ES-I3 (cell line): ENCODE data around the gene RARRES1.
A peak's percentile ranks its signal among the peaks of the same experiment; 100 is the strongest.

ENCODE experiments used
- H3K36me3 ChIP-seq: 2 replicates; pipeline ENCODE4 v1.6.1; 2013; ENCODE audit warnings: mild to moderate bottlenecking, low read length, control low read depth, moderate library complexity; ENCODE audit not compliant: insufficient read depth
- H3K4me1 ChIP-seq: 2 replicates; pipeline ENCODE4 v1.6.1; 2013; ENCODE audit warnings: mild to moderate bottlenecking, control low read depth, low read length; ENCODE audit not compliant: insufficient read depth
- H3K9ac ChIP-seq: 2 replicates; pipeline ENCODE4 v1.6.1; 2013; ENCODE audit warnings: low read depth, mild to moderate bottlenecking, low read length, moderate library complexity
- H3K9me3 ChIP-seq: 2 replicates; pipeline ENCODE4 v1.6.1; 2013; ENCODE audit warnings: mild to moderate bottlenecking, low read length, moderate library complexity; ENCODE audit not compliant: control insufficient read depth, insufficient read depth

Gene RARRES1

DNA sequence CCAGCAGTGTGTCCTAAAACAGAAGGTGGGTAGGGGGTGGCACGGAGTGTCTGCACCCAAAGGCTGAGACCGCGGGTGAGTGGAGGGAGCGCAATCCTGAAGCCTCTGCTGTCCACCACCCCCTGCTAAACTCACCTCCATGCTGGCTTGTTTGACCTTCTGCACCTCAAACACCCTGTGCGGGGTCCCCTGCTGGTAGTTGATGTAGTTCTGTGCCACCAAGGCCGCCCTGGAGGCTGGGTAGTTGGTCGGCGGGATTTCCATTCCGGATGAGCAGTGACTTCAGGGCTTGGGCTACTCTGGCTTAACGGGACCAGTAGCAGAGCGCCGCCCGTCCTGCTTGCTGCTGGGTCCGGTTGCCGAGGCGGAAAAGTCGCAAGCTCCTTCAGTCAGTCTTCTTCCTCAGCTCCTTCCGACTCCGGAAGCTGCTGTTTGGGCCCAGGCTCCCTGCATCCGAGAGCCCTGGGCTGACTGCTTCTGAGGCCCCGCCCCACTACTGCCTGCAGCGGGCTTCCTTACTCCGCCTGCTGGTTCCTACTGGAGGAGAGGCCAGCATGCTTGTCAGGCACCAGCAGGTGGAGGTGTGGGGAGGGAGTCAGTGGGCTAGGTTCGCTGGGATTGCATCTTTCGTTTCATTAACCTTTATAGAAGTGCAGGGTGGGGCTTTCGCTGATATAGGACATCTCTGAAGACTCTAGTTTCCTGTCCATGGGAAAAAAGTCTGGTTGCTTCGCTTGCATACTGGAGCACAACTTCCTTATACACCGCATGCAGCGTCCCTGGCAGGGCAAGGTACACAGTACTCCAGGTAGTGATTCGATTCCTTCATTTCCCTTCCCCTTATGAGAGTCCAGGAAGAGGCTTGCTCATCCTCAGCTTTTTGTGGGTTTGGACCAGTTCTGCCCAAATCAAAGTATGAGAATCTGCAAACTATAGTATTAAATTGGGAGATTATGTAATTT is 59.8 kb downstream of the RARRES1 start, which contains the start of gene LXN:
Gene LXN (minus strand): TSS at position 434 of the 962 bp plus-strand sequence. CDS start 170 bp downstream, at position 264.
- peak within 1 kb of the TSS; percentile 55 for H3K9ac ChIP-seq
- no peaks in the 10 kb centered on the region for H3K9me3 ChIP-seq
- no peaks in the 10 kb centered on the region for H3K4me1 ChIP-seq
- no peaks in the 10 kb centered on the region for H3K36me3 ChIP-seq

DNA sequence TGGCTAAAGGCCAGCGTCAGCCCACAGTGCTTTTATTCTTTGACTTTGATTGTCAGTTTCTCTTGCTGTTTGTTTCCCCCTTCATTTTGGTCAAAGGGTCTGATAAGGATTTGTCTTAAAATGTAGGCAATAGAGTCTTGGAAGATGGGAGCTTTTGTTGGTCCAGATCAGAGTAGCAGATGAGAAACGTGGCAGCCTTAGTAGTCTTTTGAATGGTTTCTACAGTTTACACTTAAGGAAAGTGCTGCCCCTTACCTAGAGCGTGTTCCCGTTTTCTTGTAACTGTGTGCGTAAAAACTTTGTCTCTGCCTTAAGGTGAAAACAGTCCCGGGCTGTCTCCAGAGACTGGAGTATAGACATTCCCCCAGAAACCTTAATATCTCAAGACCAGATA is 60.4 kb downstream of the RARRES1 start:
- peak overlapping the region; percentile 55 for H3K9ac ChIP-seq
- H3K9me3 ChIP-seq = no peaks in the 10 kb centered on the region
- no peaks in the 10 kb centered on the region for H3K4me1 ChIP-seq
- no peaks in the 10 kb centered on the region for H3K36me3 ChIP-seq

DNA sequence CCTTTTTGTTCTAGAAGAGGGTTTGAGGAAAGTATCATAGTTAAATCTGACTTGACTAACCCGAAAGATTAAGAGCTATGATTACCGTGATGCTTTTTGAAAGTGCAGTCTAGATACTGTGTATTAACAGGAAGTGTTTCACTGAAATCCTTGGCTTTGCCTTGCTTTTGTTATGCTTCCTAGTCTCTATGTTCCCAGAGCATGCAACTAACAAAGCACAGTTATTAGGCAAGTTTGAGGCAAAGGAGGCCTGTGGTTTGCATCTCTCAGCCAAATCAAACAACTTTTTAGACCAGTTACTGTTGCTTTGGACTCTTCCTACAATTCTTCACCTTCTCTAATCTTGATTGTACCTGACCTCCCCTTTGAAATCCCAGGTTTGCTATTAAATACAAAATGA is 63.8 kb downstream of the RARRES1 start:
- Histone ChIP-seq H3K36me3 (no peaks in the 10 kb centered on the region), H3K9ac (no peak overlapping the region), H3K4me1 (no peaks in the 10 kb centered on the region), H3K9me3 (no peaks in the 10 kb centered on the region)

DNA sequence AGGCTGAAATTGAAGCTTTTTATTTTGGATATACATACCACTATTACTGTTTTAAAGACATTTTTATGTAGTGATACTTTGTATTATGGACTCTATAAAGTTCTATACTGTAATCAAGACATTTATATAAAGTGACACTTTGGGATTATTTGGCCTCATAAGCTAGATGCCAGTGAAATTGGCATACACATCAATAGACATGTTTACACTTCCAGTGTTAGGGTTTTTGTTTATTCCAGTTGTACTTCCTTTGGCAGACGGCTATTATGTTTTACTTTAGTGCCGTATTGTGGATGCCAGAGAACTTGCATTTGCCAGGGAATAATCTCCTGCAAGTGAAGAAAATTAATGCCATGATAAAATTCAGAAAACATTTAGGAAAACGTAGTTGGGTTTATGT is 65.8 kb downstream of the RARRES1 start:
- Histone ChIP-seq H3K9ac (no peak overlapping the region), H3K4me1 (no peaks in the 10 kb centered on the region), H3K36me3 (peaks cover 5% of the 10 kb centered on the region; the same call in 1 of the 2 replicates), H3K9me3 (no peaks in the 10 kb centered on the region)

DNA sequence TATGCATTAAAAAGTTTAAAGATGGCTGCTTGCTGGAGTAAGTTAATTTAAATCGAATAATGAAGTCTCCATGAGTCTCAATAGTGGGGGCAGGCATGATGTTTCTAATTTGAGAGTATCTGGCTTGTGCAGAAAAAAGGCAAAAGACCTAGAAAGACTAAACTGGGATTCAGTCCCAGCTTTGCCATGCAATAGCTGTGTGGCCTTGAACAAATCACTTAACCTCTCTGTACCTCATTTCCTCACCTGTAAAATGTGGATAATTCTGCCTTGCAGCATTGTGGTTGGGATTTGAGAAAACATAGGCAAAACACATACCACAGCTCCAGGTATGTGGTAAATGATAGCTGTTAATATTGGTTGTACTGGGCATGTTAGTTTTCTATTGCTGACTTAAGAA is 68.4 kb downstream of the RARRES1 start:
- Histone ChIP-seq H3K4me1 (no peaks in the 10 kb centered on the region), H3K9me3 (no peaks in the 10 kb centered on the region), H3K36me3 (peaks cover 11% of the 10 kb centered on the region), H3K9ac (no peak overlapping the region)

DNA sequence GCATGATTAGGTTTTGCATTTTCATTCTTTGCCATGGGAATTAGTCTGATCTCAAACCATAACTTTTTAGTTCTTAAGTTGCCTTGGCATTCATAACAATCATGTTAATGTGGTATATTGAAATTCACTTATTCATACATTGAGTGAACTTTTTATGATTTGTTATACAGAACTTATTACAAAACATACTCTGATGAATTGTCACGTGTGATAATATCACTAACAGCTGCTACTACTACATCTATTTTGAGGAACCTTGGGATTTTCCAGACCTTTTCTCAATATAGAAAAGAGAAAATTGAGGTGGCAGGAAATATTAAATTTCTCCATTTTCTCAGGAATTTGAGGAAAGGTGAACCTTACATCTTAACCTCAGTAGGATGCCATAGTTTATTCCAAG is 69.0 kb downstream of the RARRES1 start:
- Histone ChIP-seq H3K4me1 (no peaks in the 10 kb centered on the region), H3K36me3 (peaks cover 13% of the 10 kb centered on the region), H3K9me3 (no peaks in the 10 kb centered on the region), H3K9ac (no peak overlapping the region)

DNA sequence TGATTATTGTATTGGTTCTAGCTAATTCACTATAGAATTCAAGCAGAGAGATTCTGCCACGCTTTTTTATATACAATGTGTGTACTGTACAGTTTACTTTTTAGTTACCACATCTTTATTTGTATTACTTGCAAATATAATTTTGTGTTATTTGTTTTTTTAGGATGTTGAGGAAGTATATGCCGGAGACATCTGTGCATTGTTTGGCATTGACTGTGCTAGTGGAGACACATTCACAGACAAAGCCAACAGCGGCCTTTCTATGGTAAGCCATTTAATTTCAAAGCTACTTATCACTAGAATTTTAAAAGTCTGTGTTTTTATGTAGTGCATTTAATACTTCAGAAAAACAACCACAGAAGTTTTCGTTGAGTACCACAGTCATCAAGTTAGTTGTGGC is 71.5 kb downstream of the RARRES1 start:
- Histone ChIP-seq H3K9me3 (no peaks in the 10 kb centered on the region), H3K4me1 (no peaks in the 10 kb centered on the region), H3K36me3 (peaks cover 17% of the 10 kb centered on the region), H3K9ac (no peak overlapping the region)

DNA sequence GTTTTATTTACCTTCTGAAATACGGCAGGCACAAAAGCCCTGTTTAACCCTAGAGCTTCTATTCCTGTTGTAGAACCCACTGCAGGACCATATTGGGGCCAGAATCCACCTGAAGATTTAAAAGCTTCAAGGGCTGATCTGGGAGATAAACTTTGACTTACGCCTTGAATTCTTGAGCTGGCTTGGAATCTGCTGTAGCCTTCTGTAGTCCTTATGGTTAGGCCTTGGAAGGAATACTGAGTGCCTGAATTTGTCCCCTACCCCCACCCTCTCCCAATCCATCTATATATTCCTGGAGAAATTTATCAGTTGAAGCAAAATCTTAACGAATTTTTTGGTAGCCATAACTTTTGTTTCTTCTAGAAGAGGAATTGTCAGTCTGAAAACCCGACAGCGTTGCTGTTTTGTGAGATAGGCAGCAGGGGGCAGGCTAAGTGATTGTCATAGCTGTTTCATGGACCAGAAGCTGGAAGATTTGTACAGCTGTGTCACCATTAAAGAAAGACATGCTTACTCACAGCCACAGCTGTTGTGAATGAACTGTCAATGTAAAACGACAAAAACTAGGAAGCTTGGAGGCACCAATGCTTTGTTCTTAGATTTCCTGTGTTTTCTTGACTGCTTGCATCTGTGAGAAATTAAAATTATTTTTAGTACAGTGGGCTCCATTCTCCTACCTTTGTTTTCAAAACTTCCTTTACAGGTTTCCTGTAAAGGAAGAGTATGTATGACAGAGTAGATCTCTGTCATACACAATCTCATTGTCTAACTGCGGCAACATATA is 72.6 kb downstream of the RARRES1 start:
- H3K9ac ChIP-seq = no peak overlapping the region
- no peaks in the 10 kb centered on the region for H3K9me3 ChIP-seq
- no peaks in the 10 kb centered on the region for H3K4me1 ChIP-seq
- H3K36me3 ChIP-seq = peaks cover 17% of the 10 kb centered on the region

DNA sequence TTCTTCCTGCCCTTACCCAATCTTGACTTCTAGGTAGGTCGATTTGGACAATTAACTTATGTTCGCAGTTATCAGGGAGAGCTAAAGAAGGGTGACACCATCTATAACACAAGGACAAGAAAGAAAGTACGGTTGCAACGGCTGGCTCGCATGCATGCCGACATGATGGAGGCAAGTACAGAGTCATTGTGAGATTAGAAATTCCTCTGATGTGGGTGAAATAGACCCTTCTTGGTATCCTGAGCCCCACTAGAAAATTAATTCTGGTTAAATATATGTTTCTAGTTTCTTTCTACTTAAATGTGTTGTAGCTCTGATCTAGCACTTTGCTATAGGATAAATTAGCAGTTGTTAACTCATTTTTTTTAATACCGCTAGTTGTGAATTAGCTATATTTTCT is 73.4 kb downstream of the RARRES1 start:
- Histone ChIP-seq H3K36me3 (peaks cover 17% of the 10 kb centered on the region), H3K4me1 (no peaks in the 10 kb centered on the region), H3K9me3 (no peaks in the 10 kb centered on the region), H3K9ac (no peak overlapping the region)

DNA sequence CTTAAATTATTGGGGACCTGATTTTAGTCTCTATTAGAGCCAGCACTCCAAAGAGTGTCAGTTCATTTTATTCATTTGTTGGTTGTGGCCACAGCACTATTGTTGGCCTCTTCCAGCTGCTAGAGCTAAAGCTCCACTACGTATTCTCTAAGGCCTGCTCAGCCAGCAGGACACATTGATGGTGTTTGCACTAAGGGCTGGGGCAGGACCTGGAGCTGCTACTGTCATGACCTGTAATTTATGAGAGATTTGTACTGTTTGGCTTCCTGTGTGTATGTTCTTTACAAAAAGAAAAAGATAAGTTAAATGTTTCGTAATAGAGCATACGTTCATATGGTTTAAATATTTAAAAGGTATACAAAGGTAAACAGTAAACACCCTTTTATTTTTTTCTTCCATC is 79.8 kb downstream of the RARRES1 start:
- Histone ChIP-seq H3K9ac (no peak overlapping the region), H3K9me3 (no peaks in the 10 kb centered on the region), H3K36me3 (peaks cover 6% of the 10 kb centered on the region), H3K4me1 (no peaks in the 10 kb centered on the region)

DNA sequence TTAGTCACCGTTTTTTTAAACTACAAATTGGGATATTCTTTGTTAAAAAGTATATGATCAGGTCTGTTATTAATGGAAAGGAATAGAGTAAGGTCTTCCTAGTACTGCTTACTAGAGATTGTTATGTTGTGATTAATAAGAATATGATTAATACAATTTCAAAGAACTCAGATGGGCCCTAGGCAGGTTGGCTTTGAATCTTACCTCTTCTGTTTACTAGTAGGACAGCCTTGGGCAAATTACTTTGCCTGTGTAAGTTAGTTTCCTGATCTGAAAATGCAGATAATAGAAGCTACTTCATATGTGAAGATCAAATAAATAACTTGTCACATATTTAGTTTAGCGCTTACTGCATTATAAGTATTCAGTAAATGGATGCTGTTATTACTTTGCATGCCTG is 81.1 kb downstream of the RARRES1 start:
- no peaks in the 10 kb centered on the region for H3K9me3 ChIP-seq
- H3K36me3 ChIP-seq = peaks cover 5% of the 10 kb centered on the region
- no peak overlapping the region for H3K9ac ChIP-seq
- H3K4me1 ChIP-seq = no peaks in the 10 kb centered on the region

DNA sequence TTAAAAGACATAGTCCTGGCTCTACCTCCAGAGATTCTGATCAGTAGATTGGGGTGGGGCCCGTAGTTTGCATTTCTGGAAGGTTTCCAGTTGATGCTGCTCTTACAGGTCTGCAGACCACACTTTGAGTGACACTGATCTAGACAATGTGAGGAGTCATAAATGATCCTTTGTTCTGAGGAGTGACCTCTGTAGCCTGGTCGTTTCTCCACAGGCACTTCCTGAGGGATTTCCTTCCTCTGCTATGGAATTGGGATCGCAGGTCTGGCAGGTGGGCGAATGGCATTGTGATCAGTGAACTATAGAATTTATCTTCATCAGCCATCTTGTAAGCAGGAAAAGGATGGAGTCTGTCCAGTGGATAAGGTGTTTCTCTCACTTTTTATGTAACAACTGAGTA is 82.5 kb downstream of the RARRES1 start:
- no peak overlapping the region for H3K9ac ChIP-seq
- H3K36me3 ChIP-seq = peaks cover 5% of the 10 kb centered on the region
- no peaks in the 10 kb centered on the region for H3K9me3 ChIP-seq
- H3K4me1 ChIP-seq = no peaks in the 10 kb centered on the region
